Measurements from ENCODE around the gene ANKFN1. TPM values are rescaled to one million over a fixed set of nuclear protein-coding genes. Genes with fewer than 3 reads are reported as not detected.

Gene ANKFN1
- total and polyA plus RNA-seq, 4 donors, result 9.6 to 22.6 (median 12.1) TPM

DNA sequence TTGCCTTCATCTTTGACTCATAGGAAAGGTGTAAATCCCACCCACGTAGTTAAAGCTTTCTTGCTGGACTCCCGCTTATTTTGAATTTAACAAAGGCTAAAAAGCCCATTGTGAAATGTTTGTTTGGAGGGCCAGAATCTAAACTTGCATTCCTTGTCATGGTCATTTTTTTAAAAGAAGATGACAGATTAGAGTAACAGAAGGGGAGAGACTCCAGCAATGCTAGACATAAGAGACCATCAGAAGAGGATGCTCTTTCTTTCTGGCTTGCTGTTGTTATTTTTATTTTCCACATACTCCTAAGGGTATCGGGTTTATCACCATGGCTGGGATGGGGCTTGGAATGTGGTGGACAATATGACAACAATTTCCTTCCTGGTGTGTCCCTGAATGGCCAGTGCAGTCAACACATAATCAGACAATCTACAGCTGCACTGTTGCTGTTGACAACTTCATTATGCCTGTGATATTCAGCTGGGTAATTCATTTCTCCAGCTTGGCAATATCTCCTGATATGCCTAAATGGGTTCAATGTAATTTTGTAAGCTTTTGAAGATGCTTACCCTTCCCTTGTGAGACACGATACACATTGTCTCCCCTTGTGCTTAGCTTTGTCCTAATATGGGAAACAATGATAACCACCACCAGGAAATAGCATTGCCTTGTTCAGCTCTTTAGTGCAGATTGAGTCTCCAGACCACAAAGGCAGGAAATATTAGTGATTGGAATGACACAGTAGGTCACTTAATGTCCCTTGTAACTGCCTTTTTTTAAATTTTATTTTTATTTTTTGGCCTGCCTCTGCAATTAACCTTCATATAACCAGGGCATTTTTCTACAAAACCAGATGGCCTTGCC lies 164.3 kb downstream of the ANKFN1 start:
- Histone ChIP-seq H3K9me3 (ENCODE audit: control insufficient read depth, insufficient read depth, low read length) (no peaks in the 10 kb centered on the region), H3K4me1 (ENCODE audit: control insufficient read depth, insufficient read depth, low read length) (peaks cover 3% of the 10 kb centered on the region), H3K27ac (ENCODE audit: low read depth, low read length) (no peak overlapping the region), H3K4me3 (ENCODE audit: low read depth, low read length) (no peak overlapping the region), H3K36me3 (ENCODE audit: control insufficient read depth, insufficient read depth, low read length) (no peaks in the 10 kb centered on the region), H3K27me3 (ENCODE audit: control insufficient read depth, insufficient read depth, low read length) (no peaks in the 10 kb centered on the region)
- no peak for DNase-seq (ENCODE audit: low read depth in 4 of 6, low spot score in 6 of 6)
- no CpG with 5 or more reads among the region's 4 CpGs for WGBS (ENCODE audit: insufficient coverage)

- Histone ChIP-seq H3K27ac (ENCODE audit: low read depth, low read length) (no peak overlapping the region), H3K36me3 (ENCODE audit: control insufficient read depth, insufficient read depth, low read length) (no peaks in the 10 kb centered on the region), H3K4me1 (ENCODE audit: control insufficient read depth, insufficient read depth, low read length) (peaks cover 3% of the 10 kb centered on the region), H3K9me3 (ENCODE audit: control insufficient read depth, insufficient read depth, low read length) (no peaks in the 10 kb centered on the region), H3K4me3 (ENCODE audit: low read depth, low read length) (no peak overlapping the region), H3K27me3 (ENCODE audit: control insufficient read depth, insufficient read depth, low read length) (no peaks in the 10 kb centered on the region)
- peak in 2 of 6 donors; percentile 62 to 80 for DNase-seq (ENCODE audit: low read depth in 4 of 6, low spot score in 6 of 6)
- no CpG with 5 or more reads among the region's 3 CpGs for WGBS (ENCODE audit: insufficient coverage)
These were observed 166.3 kb downstream of the ANKFN1 start for GRCh38 chr17:56319531-56319930.

GRCh38 chr17:56320443-56320842 lies 167.2 kb downstream of the ANKFN1 start:
- H3K27ac ChIP-seq (ENCODE audit: low read depth, low read length), result no peak overlapping the region
- no peak overlapping the region for H3K4me3 ChIP-seq (ENCODE audit: low read depth, low read length)
- H3K36me3 ChIP-seq (ENCODE audit: control insufficient read depth, insufficient read depth, low read length), result no peaks in the 10 kb centered on the region
- peak in 2 of 6 donors; percentile 21 to 39 for DNase-seq (ENCODE audit: low read depth in 4 of 6, low spot score in 6 of 6)
- no peaks in the 10 kb centered on the region for H3K9me3 ChIP-seq (ENCODE audit: control insufficient read depth, insufficient read depth, low read length)
- H3K27me3 ChIP-seq (ENCODE audit: control insufficient read depth, insufficient read depth, low read length), result no peaks in the 10 kb centered on the region
- peaks cover 6% of the 10 kb centered on the region for H3K4me1 ChIP-seq (ENCODE audit: control insufficient read depth, insufficient read depth, low read length)
- WGBS (ENCODE audit: insufficient coverage), result 26% methylated on average over 7 of the region's 7 CpGs

DNA sequence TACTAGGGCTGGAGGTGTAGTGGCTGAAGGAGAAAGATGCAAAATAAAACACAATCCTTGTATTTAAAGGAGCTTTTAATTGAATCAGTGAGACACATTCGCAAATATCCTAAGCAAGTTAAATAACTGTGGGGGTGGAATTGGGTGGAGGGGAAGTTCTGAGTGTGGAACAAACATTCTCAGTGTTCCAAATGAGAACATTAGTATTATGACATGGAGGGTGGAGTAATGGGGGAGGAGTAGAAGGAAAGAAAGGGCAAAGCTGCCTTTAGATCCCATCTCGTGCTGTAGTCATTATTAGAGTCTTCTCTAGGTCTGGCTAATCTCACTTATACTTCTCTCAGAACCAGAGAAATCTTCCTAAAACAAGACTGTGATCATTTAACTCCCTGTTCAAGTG lies 169.7 kb downstream of the ANKFN1 start:
- H3K4me1 ChIP-seq (ENCODE audit: control insufficient read depth, insufficient read depth, low read length), result peaks cover 9% of the 10 kb centered on the region
- WGBS (ENCODE audit: insufficient coverage), result no CpG with 5 or more reads among the region's 2 CpGs
- no peaks in the 10 kb centered on the region for H3K9me3 ChIP-seq (ENCODE audit: control insufficient read depth, insufficient read depth, low read length)
- H3K36me3 ChIP-seq (ENCODE audit: control insufficient read depth, insufficient read depth, low read length), result no peaks in the 10 kb centered on the region
- no peak overlapping the region for H3K27ac ChIP-seq (ENCODE audit: low read depth, low read length)
- H3K4me3 ChIP-seq (ENCODE audit: low read depth, low read length), result no peak overlapping the region
- DNase-seq (ENCODE audit: low read depth in 4 of 6, low spot score in 6 of 6), result no peak
- H3K27me3 ChIP-seq (ENCODE audit: control insufficient read depth, insufficient read depth, low read length), result no peaks in the 10 kb centered on the region

GRCh38 chr17:56324676-56325075 lies 171.4 kb downstream of the ANKFN1 start:
- H3K36me3 ChIP-seq (ENCODE audit: control insufficient read depth, insufficient read depth, low read length), result no peaks in the 10 kb centered on the region
- no peak overlapping the region for H3K27ac ChIP-seq (ENCODE audit: low read depth, low read length)
- H3K4me1 ChIP-seq (ENCODE audit: control insufficient read depth, insufficient read depth, low read length), result peaks cover 9% of the 10 kb centered on the region
- no peak for DNase-seq (ENCODE audit: low read depth in 4 of 6, low spot score in 6 of 6)
- no peaks in the 10 kb centered on the region for H3K9me3 ChIP-seq (ENCODE audit: control insufficient read depth, insufficient read depth, low read length)
- no peak overlapping the region for H3K4me3 ChIP-seq (ENCODE audit: low read depth, low read length)
- no CpG with 5 or more reads among the region's 3 CpGs for WGBS (ENCODE audit: insufficient coverage)
- H3K27me3 ChIP-seq (ENCODE audit: control insufficient read depth, insufficient read depth, low read length), result no peaks in the 10 kb centered on the region

GRCh38 chr17:56325313-56326000 lies 172.2 kb downstream of the ANKFN1 start:
- peaks cover 8% of the 10 kb centered on the region for H3K4me1 ChIP-seq (ENCODE audit: control insufficient read depth, insufficient read depth, low read length)
- peak; percentile 23 to 82 (median 46) for DNase-seq (ENCODE audit: low read depth in 4 of 6, low spot score in 6 of 6)
- H3K36me3 ChIP-seq (ENCODE audit: control insufficient read depth, insufficient read depth, low read length), result no peaks in the 10 kb centered on the region
- H3K4me3 ChIP-seq (ENCODE audit: low read depth, low read length), result peak overlapping the region; percentile 0
- H3K9me3 ChIP-seq (ENCODE audit: control insufficient read depth, insufficient read depth, low read length), result no peaks in the 10 kb centered on the region
- no peaks in the 10 kb centered on the region for H3K27me3 ChIP-seq (ENCODE audit: control insufficient read depth, insufficient read depth, low read length)
- 15% methylated on average over 12 of the region's 13 CpGs for WGBS (ENCODE audit: insufficient coverage)
- H3K27ac ChIP-seq (ENCODE audit: low read depth, low read length), result no peak overlapping the region

DNA sequence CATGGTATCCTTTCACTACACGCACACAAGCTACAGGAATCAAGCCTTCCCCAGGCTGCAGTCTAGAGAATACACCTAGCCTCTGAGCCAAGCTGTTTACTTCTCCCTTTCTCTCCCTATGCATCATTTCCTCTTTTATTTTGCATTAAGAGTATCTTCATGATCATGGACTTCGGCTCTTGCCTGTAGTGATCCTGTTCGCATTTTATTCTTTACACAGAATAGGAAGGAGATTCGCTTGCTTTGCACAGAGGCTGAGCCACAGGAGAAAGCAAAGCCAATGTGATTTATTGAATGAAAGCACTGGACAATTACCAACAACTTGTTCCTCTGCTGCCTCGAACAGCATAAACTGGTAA lies 172.7 kb downstream of the ANKFN1 start:
- Histone ChIP-seq H3K36me3 (ENCODE audit: control insufficient read depth, insufficient read depth, low read length) (no peaks in the 10 kb centered on the region), H3K27me3 (ENCODE audit: control insufficient read depth, insufficient read depth, low read length) (no peaks in the 10 kb centered on the region), H3K4me1 (ENCODE audit: control insufficient read depth, insufficient read depth, low read length) (peaks cover 6% of the 10 kb centered on the region), H3K9me3 (ENCODE audit: control insufficient read depth, insufficient read depth, low read length) (no peaks in the 10 kb centered on the region), H3K4me3 (ENCODE audit: low read depth, low read length) (peak overlapping the region; percentile 0), H3K27ac (ENCODE audit: low read depth, low read length) (no peak overlapping the region)
- DNase-seq (ENCODE audit: low read depth in 4 of 6, low spot score in 6 of 6), result peak; percentile 26 to 79 (median 37)
- WGBS (ENCODE audit: insufficient coverage), result 31% methylated on average over 1 of the region's 5 CpGs

DNA sequence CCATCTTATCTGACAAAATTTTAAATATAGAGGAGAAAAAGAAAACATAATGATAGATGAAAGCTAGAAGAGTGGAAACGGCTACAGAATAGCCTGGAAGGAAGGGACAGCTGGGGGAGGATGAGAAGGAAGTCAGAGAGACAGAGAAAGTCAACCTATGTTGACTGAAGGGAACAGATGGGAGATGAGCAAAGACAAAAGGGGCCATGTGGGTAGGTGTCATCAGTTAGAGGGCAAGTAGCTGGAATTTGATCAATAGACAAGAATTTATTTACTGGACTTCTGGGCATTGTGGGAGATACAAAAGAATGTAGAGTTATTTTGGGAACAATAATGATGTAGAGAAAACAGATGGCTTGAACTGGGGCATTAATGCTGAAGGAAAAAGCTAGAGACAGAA lies 194.4 kb downstream of the ANKFN1 start:
- Histone ChIP-seq H3K9me3 (ENCODE audit: control insufficient read depth, insufficient read depth, low read length) (peaks cover 7% of the 10 kb centered on the region), H3K27ac (ENCODE audit: low read depth, low read length) (no peak overlapping the region), H3K4me1 (ENCODE audit: control insufficient read depth, insufficient read depth, low read length) (no peaks in the 10 kb centered on the region), H3K27me3 (ENCODE audit: control insufficient read depth, insufficient read depth, low read length) (no peaks in the 10 kb centered on the region), H3K36me3 (ENCODE audit: control insufficient read depth, insufficient read depth, low read length) (no peaks in the 10 kb centered on the region), H3K4me3 (ENCODE audit: low read depth, low read length) (no peak overlapping the region)
- no peak for DNase-seq (ENCODE audit: low read depth in 4 of 6, low spot score in 6 of 6)
- WGBS (ENCODE audit: insufficient coverage), result 63% methylated on average over 1 of the region's 1 CpG

DNA sequence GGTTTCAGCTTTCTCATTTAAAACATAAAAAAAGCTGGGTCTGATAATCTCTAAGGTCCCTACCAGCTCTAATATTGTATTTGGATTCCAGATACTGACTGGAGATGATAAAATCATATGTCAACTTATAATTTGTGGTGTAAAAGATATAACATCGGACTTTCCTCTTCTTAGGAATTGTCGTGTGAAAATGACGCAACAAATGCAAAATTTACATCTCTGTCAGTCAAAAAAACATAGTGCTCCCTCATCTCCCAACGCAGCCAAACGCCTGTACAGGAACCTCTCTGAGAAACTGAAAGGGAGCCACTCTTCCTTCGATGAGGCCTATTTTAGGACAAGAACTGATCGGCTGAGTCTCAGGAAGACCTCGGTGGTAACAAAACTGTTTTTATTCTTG lies 197.3 kb downstream of the ANKFN1 start:
- no peaks in the 10 kb centered on the region for H3K27me3 ChIP-seq (ENCODE audit: control insufficient read depth, insufficient read depth, low read length)
- no peak for DNase-seq (ENCODE audit: low read depth in 4 of 6, low spot score in 6 of 6)

GRCh38 chr17:56351675-56352074 lies 198.4 kb downstream of the ANKFN1 start:
- no peaks in the 10 kb centered on the region for H3K36me3 ChIP-seq (ENCODE audit: control insufficient read depth, insufficient read depth, low read length)
- H3K4me1 ChIP-seq (ENCODE audit: control insufficient read depth, insufficient read depth, low read length), result no peaks in the 10 kb centered on the region
- WGBS (ENCODE audit: insufficient coverage), result 75% methylated on average over 2 of the region's 5 CpGs
- peaks cover 3% of the 10 kb centered on the region for H3K9me3 ChIP-seq (ENCODE audit: control insufficient read depth, insufficient read depth, low read length)
- no peak overlapping the region for H3K27ac ChIP-seq (ENCODE audit: low read depth, low read length)
- no peaks in the 10 kb centered on the region for H3K27me3 ChIP-seq (ENCODE audit: control insufficient read depth, insufficient read depth, low read length)
- DNase-seq (ENCODE audit: low read depth in 4 of 6, low spot score in 6 of 6), result peak in 2 of 6 donors; percentile 20 to 60
- H3K4me3 ChIP-seq (ENCODE audit: low read depth, low read length), result no peak overlapping the region

More for the DNA sequence above, 197.3 kb downstream of the ANKFN1 start:
- 78% methylated on average over 5 of the region's 8 CpGs for WGBS (ENCODE audit: insufficient coverage)
- Histone ChIP-seq H3K36me3 (ENCODE audit: control insufficient read depth, insufficient read depth, low read length) (no peaks in the 10 kb centered on the region), H3K4me3 (ENCODE audit: low read depth, low read length) (no peak overlapping the region), H3K4me1 (ENCODE audit: control insufficient read depth, insufficient read depth, low read length) (no peaks in the 10 kb centered on the region), H3K9me3 (ENCODE audit: control insufficient read depth, insufficient read depth, low read length) (peaks cover 3% of the 10 kb centered on the region), H3K27ac (ENCODE audit: low read depth, low read length) (no peak overlapping the region)
